NB4 (cell line): ENCODE results near the gene ID4.

Experiments
- CTCF ChIP-seq: IDR thresholded peaks from one replicate; pipeline ENCODE4 v1.5.1; 2012; ENCODE audit warnings: low read depth, low read length
- MAX ChIP-seq: IDR thresholded peaks from 2 replicates; pipeline ENCODE4 v1.6.1; 2011; ENCODE audit warnings: low read depth, low read length
- MYC ChIP-seq: IDR thresholded peaks from 2 replicates; pipeline ENCODE4 v1.6.1; 2011; ENCODE audit warnings: low read depth, low read length
- POLR2A ChIP-seq: IDR thresholded peaks from 2 replicates; pipeline ENCODE4 v1.6.1; 2011; ENCODE audit warnings: mild to moderate bottlenecking; ENCODE audit not compliant: insufficient read length; ENCODE audit errors: extremely low read depth

- no peak for TF ChIP-seq POLR2A
- no peak for TF ChIP-seq CTCF
- TF ChIP-seq MAX: no peak
- no peak for TF ChIP-seq MYC
Measured at GRCh38 chr6:19802656-19803055, 34.5 kb upstream of the ID4 start.
